OCI-LY1 (cell line): ENCODE data around the gene MFAP2.

Source experiments
- H2AFZ ChIP-seq: fragments of 200-600 bp; sonication (generic), shearing (Covaris generic); 2 replicates; pipeline ENCODE4 v1.6.0; 2014; ENCODE audit warnings: antibody characterized with exemption, mild to moderate bottlenecking, low read length
- H3F3A ChIP-seq: fragments of 200-600 bp; sonication (generic), shearing (Covaris generic); 2 replicates; pipeline ENCODE4 v1.6.0; 2014; ENCODE audit warnings: mild to moderate bottlenecking, antibody characterized with exemption, low read length, moderate library complexity; ENCODE audit not compliant: insufficient read depth
- H3K27ac ChIP-seq: fragments of 200-600 bp; sonication (generic); 2 replicates; pipeline ENCODE4 v1.5.1; 2014; ENCODE audit warnings: low read length, mixed run types, mild to moderate bottlenecking, low read depth; ENCODE audit not compliant: poor library complexity, severe bottlenecking
- H3K27me3 ChIP-seq: fragments of 200-600 bp; sonication (generic); 2 replicates; pipeline ENCODE4 v1.6.0; 2014; ENCODE audit warnings: antibody characterized with exemption, mild to moderate bottlenecking, low read length, moderate library complexity; ENCODE audit not compliant: insufficient read depth
- H3K36me3 ChIP-seq: fragments of 200-600 bp; sonication (generic); 2 replicates; pipeline ENCODE4 v1.6.1; 2014; ENCODE audit warnings: mild to moderate bottlenecking, antibody characterized with exemption, low read length, moderate library complexity, mixed read lengths; ENCODE audit not compliant: insufficient read depth
- H3K4me1 ChIP-seq: fragments of 200-600 bp; sonication (generic); 2 replicates; pipeline ENCODE4 v1.5.1; 2014; ENCODE audit warnings: mild to moderate bottlenecking, low read length, moderate library complexity; ENCODE audit not compliant: insufficient read depth, severe bottlenecking
- H3K4me2 ChIP-seq: fragments of 200-600 bp; sonication (generic), shearing (Covaris generic); 2 replicates; pipeline ENCODE4 v1.6.1; 2014; ENCODE audit warnings: low read length
- H3K4me3 ChIP-seq: fragments of 200-600 bp; sonication (generic); 2 replicates; pipeline ENCODE4 v1.5.1; 2014; ENCODE audit warnings: low read length, low read depth, mild to moderate bottlenecking, mixed read lengths; ENCODE audit not compliant: poor library complexity, severe bottlenecking
- H3K79me2 ChIP-seq: fragments of 200-600 bp; shearing (Covaris generic); 2 replicates; pipeline ENCODE4 v1.6.1; 2016; ENCODE audit warnings: mixed run types, low read length, mixed read lengths; ENCODE audit not compliant: insufficient read depth
- H3K9ac ChIP-seq: fragments of 200-600 bp; sonication (generic), shearing (Covaris generic); 2 replicates; pipeline ENCODE4 v1.6.1; 2014; ENCODE audit warnings: mild to moderate bottlenecking, low read length, mixed read lengths
- H3K9me2 ChIP-seq: fragments of 200-600 bp; sonication (generic), shearing (Covaris generic); 2 replicates; pipeline ENCODE4 v1.6.1; 2014; ENCODE audit warnings: low read depth, mild to moderate bottlenecking, low read length, mixed read lengths
- H3K9me3 ChIP-seq: fragments of 200-600 bp; shearing (Covaris generic); 2 replicates; pipeline ENCODE4 v1.6.1; 2014; ENCODE audit warnings: low read length, mixed read lengths
- H4K20me1 ChIP-seq: fragments of 200-600 bp; sonication (generic), shearing (Covaris generic); 2 replicates; pipeline ENCODE4 v1.6.0; 2016; ENCODE audit warnings: mild to moderate bottlenecking, low read length; ENCODE audit not compliant: insufficient read depth
- CTCF ChIP-seq: fragments of 200-600 bp; sonication (generic), shearing (Covaris generic); IDR thresholded peaks from 2 replicates; pipeline ENCODE4 v1.5.1; 2017; ENCODE audit warnings: mild to moderate bottlenecking, antibody characterized with exemption, low read length, moderate library complexity, mixed read lengths
- EZH2 ChIP-seq: fragments of 200-600 bp; sonication (generic), shearing (Covaris generic); IDR thresholded peaks from 2 replicates; pipeline ENCODE4 v1.8.0; 2017; ENCODE audit warnings: borderline replicate concordance, mixed run types, mild to moderate bottlenecking, antibody characterized with exemption, low read length, moderate library complexity, mixed read lengths

The MFAP2 gene

DNA sequence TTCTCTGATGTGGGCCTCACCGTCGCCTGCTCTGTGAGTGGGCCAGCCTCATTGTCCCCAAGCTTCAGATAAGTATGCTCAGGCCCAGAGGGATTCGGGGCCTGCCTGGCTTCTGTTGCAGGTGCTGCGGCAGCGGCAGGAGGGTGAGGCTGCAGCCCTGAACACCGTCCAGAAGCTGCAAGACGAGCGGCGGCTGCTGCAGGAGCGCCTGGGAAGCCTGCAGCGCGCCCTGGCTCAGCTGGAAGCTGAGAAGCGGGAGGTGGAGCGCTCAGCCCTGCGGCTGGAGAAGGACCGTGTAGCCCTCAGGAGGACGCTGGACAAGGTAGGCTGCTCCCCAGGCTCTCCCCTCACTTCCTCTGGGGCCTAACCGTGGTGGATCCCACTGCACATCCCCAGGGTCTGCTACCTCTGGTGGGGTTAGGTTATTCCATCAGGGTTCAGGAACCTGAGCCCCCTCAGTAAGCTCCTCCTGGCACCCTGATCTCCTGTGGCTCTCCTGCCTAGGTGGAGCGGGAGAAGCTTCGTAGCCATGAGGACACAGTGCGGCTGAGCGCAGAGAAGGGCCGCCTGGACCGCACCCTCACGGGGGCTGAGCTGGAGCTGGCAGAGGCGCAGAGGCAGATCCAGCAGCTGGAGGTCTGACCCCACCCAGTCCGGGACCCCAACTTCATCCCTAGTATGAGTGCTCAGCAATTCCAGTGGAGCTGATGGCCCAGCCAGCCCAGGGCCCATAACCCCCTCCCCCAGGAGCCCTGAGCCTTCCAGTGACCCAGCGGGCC is 10.1 kb downstream of the MFAP2 start:
- H2AFZ ChIP-seq: no peak overlapping the region
- no peaks in the 10 kb centered on the region for H3K36me3 ChIP-seq
- H3K9me2 ChIP-seq: no peaks in the 10 kb centered on the region
- no peak overlapping the region for H3K4me2 ChIP-seq
- no peaks in the 10 kb centered on the region for H3F3A ChIP-seq
- no peak overlapping the region for H3K9ac ChIP-seq
- no peaks in the 10 kb centered on the region for H4K20me1 ChIP-seq
- no peaks in the 10 kb centered on the region for H3K79me2 ChIP-seq
- H3K4me1 ChIP-seq: no peaks in the 10 kb centered on the region
- no peaks in the 10 kb centered on the region for H3K27me3 ChIP-seq
- H3K4me3 ChIP-seq: no peak overlapping the region
- TF ChIP-seq EZH2: no peak
- H3K27ac ChIP-seq: no peak overlapping the region
- H3K9me3 ChIP-seq: no peaks in the 10 kb centered on the region

GRCh38 chr1:16969651-16970050 is 10.8 kb downstream of the MFAP2 start:
- TF ChIP-seq EZH2: no peak
- no peak for TF ChIP-seq CTCF
- Histone ChIP-seq H3K9me3 (no peaks in the 10 kb centered on the region), H4K20me1 (no peaks in the 10 kb centered on the region), H3K27me3 (no peaks in the 10 kb centered on the region), H2AFZ (no peak overlapping the region), H3K4me3 (no peak overlapping the region), H3K4me2 (no peak overlapping the region), H3F3A (no peaks in the 10 kb centered on the region), H3K36me3 (no peaks in the 10 kb centered on the region), H3K27ac (no peak overlapping the region), H3K9me2 (no peaks in the 10 kb centered on the region), H3K4me1 (no peaks in the 10 kb centered on the region), H3K9ac (no peak overlapping the region), H3K79me2 (no peaks in the 10 kb centered on the region)

DNA sequence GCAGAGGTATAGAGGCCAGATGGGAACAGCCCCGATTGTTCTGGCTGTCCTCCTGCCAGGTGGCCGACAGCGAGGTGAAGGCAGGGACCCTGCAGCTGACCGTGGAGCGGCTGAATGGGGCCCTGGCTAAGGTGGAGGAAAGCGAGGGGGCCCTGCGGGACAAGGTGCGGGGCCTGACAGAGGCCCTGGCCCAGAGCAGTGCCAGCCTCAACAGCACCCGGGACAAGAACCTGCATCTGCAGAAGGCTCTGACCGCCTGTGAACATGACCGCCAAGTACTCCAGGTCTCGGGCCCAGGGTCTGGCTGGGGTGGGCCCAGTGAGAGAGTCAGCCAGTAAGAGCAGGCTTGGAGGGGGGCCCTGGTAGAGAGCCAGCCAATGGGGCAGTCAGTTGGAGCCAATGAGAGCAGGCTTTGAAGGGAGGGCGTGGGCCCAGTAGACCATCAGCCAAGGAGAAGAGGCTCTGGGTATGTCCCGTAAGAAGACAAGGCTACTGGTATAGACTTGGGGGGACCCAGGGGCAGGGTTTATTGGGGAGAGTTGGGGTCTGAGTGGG is 11.3 kb downstream of the MFAP2 start:
- Histone ChIP-seq H3K27me3 (no peaks in the 10 kb centered on the region), H3K4me1 (no peaks in the 10 kb centered on the region), H3K9ac (no peak overlapping the region), H3K4me2 (no peak overlapping the region), H3K27ac (no peak overlapping the region), H2AFZ (no peak overlapping the region), H3K4me3 (no peak overlapping the region), H3K9me2 (no peaks in the 10 kb centered on the region), H3K9me3 (no peaks in the 10 kb centered on the region), H3K36me3 (no peaks in the 10 kb centered on the region), H3F3A (no peaks in the 10 kb centered on the region), H4K20me1 (no peaks in the 10 kb centered on the region), H3K79me2 (no peaks in the 10 kb centered on the region)
- TF ChIP-seq EZH2 (no peak), CTCF (no peak)
